H1 (cell line): ENCODE measurements around the gene UGGT1. TPM values are rescaled to one million over a fixed set of nuclear protein-coding genes. Genes with fewer than 3 reads are reported as not detected.

Experiments
- CTCF ChIA-PET: fragments of 300-600 bp; sonication (Branson Sonifier 250); formaldehyde crosslinking; loops from one replicate; lab custom pipeline; 2021; ENCODE audit not compliant: partially characterized antibody; lab: Charles Lee
- POLR2A ChIA-PET: fragments of 300-600 bp; sonication (Branson Sonifier 250); formaldehyde crosslinking; loops from one replicate; lab custom pipeline; 2021; ENCODE audit warnings: inconsistent platforms; ENCODE audit not compliant: partially characterized antibody; lab: Charles Lee
- DNase-seq, 2 experiments: peaks; one replicate each; pipeline versions ENCODE4 v3.0.0 to v3.0.0-alpha.2; 2010 to 2022; ENCODE audit warnings: low spot score in 2 of 2, low read depth in 1 of 2, mixed read lengths in 1 of 2
- FAIRE-seq: peaks from 2 replicates; lab custom pipeline; 2011; peaks lifted over from hg19 to GRCh38; lab: Jason Lieb, UNC
- H2AFZ ChIP-seq: 2 replicates; pipeline ENCODE4 v1.8.1; 2012; ENCODE audit warnings: low read length, inconsistent platforms
- H2AK5ac ChIP-seq: 2 replicates; pipeline ENCODE4 v1.6.1; 2013; ENCODE audit warnings: low read depth, low read length
- H2BK120ac ChIP-seq: replicated peaks from 2 replicates; pipeline ENCODE3; 2013; ENCODE audit warnings: low read depth, low read length, inconsistent platforms
- H2BK12ac ChIP-seq: 2 replicates; pipeline ENCODE4 v1.6.1; 2013; ENCODE audit warnings: low read depth, low read length
- H2BK15ac ChIP-seq: 2 replicates; pipeline ENCODE4 v1.6.1; 2013; ENCODE audit warnings: low read length
- H2BK20ac ChIP-seq: 2 replicates; pipeline ENCODE4 v1.6.1; 2013; ENCODE audit warnings: low read length
- H2BK5ac ChIP-seq: 2 replicates; pipeline ENCODE4 v1.6.1; 2013; ENCODE audit warnings: low read depth, low read length
- H3K14ac ChIP-seq: 2 replicates; pipeline ENCODE4 v1.6.1; 2013; ENCODE audit warnings: inconsistent platforms; ENCODE audit not compliant: insufficient read length
- H3K18ac ChIP-seq: 2 replicates; pipeline ENCODE4 v1.6.1; 2013; ENCODE audit warnings: low read length; ENCODE audit errors: extremely low read depth
- H3K23ac ChIP-seq: 2 replicates; pipeline ENCODE4 v1.6.1; 2013; ENCODE audit warnings: inconsistent platforms; ENCODE audit not compliant: insufficient read length
- H3K23me2 ChIP-seq: 2 replicates; pipeline ENCODE4 v1.6.1; 2013; ENCODE audit warnings: low read depth, low read length
- H3K27ac ChIP-seq: 2 replicates; pipeline ENCODE4 v1.6.1; 2011; ENCODE audit warnings: low read depth, low read length, inconsistent platforms
- H3K27me3 ChIP-seq, 4 experiments: replicated peaks in 1 of 4; 1 replicate in 1 of 4; 2 replicates in 3 of 4; pipeline versions ENCODE4 v1.6.1 to v1.8.1; 2011 to 2013; ENCODE audit warnings: low read length in 3 of 4, mild to moderate bottlenecking in 3 of 4, inconsistent platforms in 2 of 4, mixed read lengths in 2 of 4, moderate library complexity in 1 of 4; ENCODE audit not compliant: control insufficient read depth in 3 of 4, insufficient read depth in 3 of 4; ENCODE audit errors: extremely low read depth in 1 of 4
- H3K36me3 ChIP-seq, 4 experiments: 2 replicates each; pipeline versions ENCODE4 v1.6.1 to v1.8.1; 2011 to 2013; ENCODE audit warnings: mild to moderate bottlenecking in 4 of 4, low read length in 3 of 4, moderate library complexity in 2 of 4, control low read depth in 1 of 4, inconsistent platforms in 1 of 4; ENCODE audit not compliant: insufficient read depth in 4 of 4, control insufficient read depth in 2 of 4
- H3K4ac ChIP-seq: replicated peaks from 2 replicates; pipeline ENCODE3; 2013; ENCODE audit warnings: low read length, low read depth, mixed read lengths, inconsistent platforms; ENCODE audit not compliant: insufficient read length
- H3K4me1 ChIP-seq, 4 experiments: replicated peaks in 1 of 4; 1 replicate in 1 of 4; 2 replicates in 3 of 4; pipeline versions ENCODE4 v1.6.1 to v1.8.1; 2011 to 2013; ENCODE audit warnings: low read length in 3 of 4, inconsistent platforms in 2 of 4, mixed read lengths in 1 of 4; ENCODE audit not compliant: insufficient read depth in 4 of 4, control insufficient read depth in 3 of 4
- H3K4me2 ChIP-seq, 2 experiments: 2 replicates each; pipeline versions ENCODE4 v1.6.1 to v1.8.1; 2011 to 2013; ENCODE audit warnings: low read depth in 2 of 2, low read length in 2 of 2, control low read depth in 1 of 2, inconsistent platforms in 1 of 2, mild to moderate bottlenecking in 1 of 2; ENCODE audit not compliant: insufficient read depth in 1 of 2
- H3K4me3 ChIP-seq, 4 experiments: fragments of 200-600, 300-600 bp in 1 of 4; sonication (generic), shearing (Covaris generic), sonication (Bioruptor Twin) in 1 of 4; 2 replicates each; pipeline versions ENCODE4 v1.5.1 to v1.8.1; 2011 to 2016; ENCODE audit warnings: low read length in 4 of 4, low read depth in 3 of 4, control low read depth in 2 of 4, inconsistent platforms in 2 of 4, mild to moderate bottlenecking in 2 of 4, mixed read lengths in 1 of 4, moderate library complexity in 1 of 4; ENCODE audit not compliant: insufficient read depth in 2 of 4; ENCODE audit errors: extremely low read depth in 1 of 4
- H3K56ac ChIP-seq: replicated peaks from 2 replicates; pipeline ENCODE3; 2013; ENCODE audit warnings: low read depth, mild to moderate bottlenecking, mixed read lengths, low read length, inconsistent platforms; ENCODE audit not compliant: insufficient read length
- H3K79me1 ChIP-seq: 2 replicates; pipeline ENCODE4 v1.6.1; 2013; ENCODE audit warnings: low read depth, low read length, control low read depth
- H3K79me2 ChIP-seq, 2 experiments: 2 replicates each; pipeline versions ENCODE4 v1.6.1 to v1.8.1; 2012 to 2013; ENCODE audit warnings: low read length in 2 of 2, mild to moderate bottlenecking in 2 of 2, inconsistent platforms in 1 of 2; ENCODE audit not compliant: insufficient read depth in 2 of 2, control insufficient read depth in 1 of 2
- H3K9ac ChIP-seq, 4 experiments: replicated peaks in 1 of 4; 1 replicate in 1 of 4; 2 replicates in 3 of 4; pipeline versions ENCODE4 v1.6.1 to v1.8.1; 2011 to 2013; ENCODE audit warnings: low read depth in 3 of 4, low read length in 3 of 4, control low read depth in 2 of 4, mild to moderate bottlenecking in 2 of 4, moderate library complexity in 2 of 4, inconsistent platforms in 1 of 4; ENCODE audit errors: extremely low read depth in 1 of 4
- H3K9me3 ChIP-seq, 2 experiments: 2 replicates each; pipeline versions ENCODE4 v1.6.1 to v1.8.1; 2012 to 2013; ENCODE audit warnings: mild to moderate bottlenecking in 2 of 2, moderate library complexity in 2 of 2, control low read depth in 1 of 2, inconsistent platforms in 1 of 2, low read depth in 1 of 2, low read length in 1 of 2, mixed read lengths in 1 of 2; ENCODE audit not compliant: insufficient read depth in 2 of 2
- H4K20me1 ChIP-seq, 2 experiments: replicated peaks in 1 of 2; 2 replicates each; pipeline versions ENCODE3 to v1.8.1; 2011 to 2013; ENCODE audit warnings: inconsistent platforms in 2 of 2, low read length in 2 of 2, mild to moderate bottlenecking in 1 of 2; ENCODE audit not compliant: insufficient read depth in 2 of 2, control insufficient read depth in 1 of 2
- H4K5ac ChIP-seq: 2 replicates; pipeline ENCODE4 v1.6.1; 2013; ENCODE audit warnings: low read length, low read depth, mixed read lengths, inconsistent platforms; ENCODE audit not compliant: insufficient read length
- H4K8ac ChIP-seq: 2 replicates; pipeline ENCODE4 v1.8.0; 2013; ENCODE audit warnings: mild to moderate bottlenecking, moderate library complexity, low read length, inconsistent platforms; ENCODE audit not compliant: insufficient read depth; ENCODE audit errors: extremely low read depth
- H4K91ac ChIP-seq: replicated peaks from 2 replicates; pipeline ENCODE3; 2013; ENCODE audit warnings: low read length, mixed read lengths, inconsistent platforms; ENCODE audit not compliant: insufficient read length
- ASH2L ChIP-seq: fragments of 200-600, 300-600 bp; sonication (generic); IDR thresholded peaks from one replicate; pipeline ENCODE4 v1.7.1; 2017; ENCODE audit warnings: low read length
- BRCA1 ChIP-seq: IDR thresholded peaks from 2 replicates; pipeline ENCODE4 v1.6.1; 2012; ENCODE audit warnings: low read depth, low read length, improper control_type of control experiment
- KDM4A ChIP-seq: IDR thresholded peaks from one replicate; pipeline ENCODE4 v1.7.1; 2012; ENCODE audit warnings: low read depth, mild to moderate bottlenecking, moderate library complexity, low read length, inconsistent platforms; ENCODE audit not compliant: severe bottlenecking
- KDM5A ChIP-seq: fragments of 200-600 bp; IDR thresholded peaks from 2 replicates; pipeline ENCODE4 v1.7.1; 2012; ENCODE audit warnings: mild to moderate bottlenecking, low read length, inconsistent platforms, mixed read lengths
- MAFK ChIP-seq: IDR thresholded peaks from 2 replicates; pipeline ENCODE4 v1.6.1; 2012; ENCODE audit warnings: low read depth, mild to moderate bottlenecking, improper control_type of control experiment, low read length
- NANOG ChIP-seq: IDR thresholded peaks from 2 replicates; pipeline ENCODE4 v1.6.1; 2011; ENCODE audit warnings: low read length, low read depth, mild to moderate bottlenecking, inconsistent platforms; ENCODE audit not compliant: insufficient read depth, poor library complexity, severe bottlenecking
- SIRT6 ChIP-seq: IDR thresholded peaks from one replicate; pipeline ENCODE4 v1.7.1; 2012; ENCODE audit warnings: low read length, inconsistent platforms
- WGBS, 2 experiments: shearing (Covaris generic) in 1 of 2; methylation state at CpG; one replicate each; pipeline versions ENCODE4 v1.1.6 to v1.1.7; 2013 to 2015; ENCODE audit warnings: low lambda C conversion rate in 2 of 2, mixed read lengths in 2 of 2, inconsistent platforms in 1 of 2, low coverage in 1 of 2, missing lambda C conversion rate in 1 of 2; ENCODE audit not compliant: insufficient replicate concordance in 2 of 2, insufficient coverage in 1 of 2, insufficient read length in 1 of 2; ENCODE audit errors: extremely low coverage in 1 of 2, missing lambda C conversion rate in 1 of 2; 5-methylcytosine and 5-hydroxymethylcytosine counted together
- polyA plus RNA-seq, 7 experiments: library from polyadenylated mRNA; depleted of rRNA in 3 of 7; stranded (reverse) in 5 of 7; unstranded in 2 of 7; fragments of >200 nt in 5 of 7; fragments of 200-250 nt in 2 of 7; gene quantifications; 1 replicate in 5 of 7; 2 replicates in 1 of 7; 4 replicates in 1 of 7; pipeline versions ENCODE4 v1.2.1 to v1.2.3, GENCODE V29; 2011 to 2013; ENCODE audit warnings: missing spikeins in 2 of 7, mixed read lengths in 2 of 7
- total RNA-seq: library from RNA; stranded (reverse); fragmentation: NEBNext Ultra II Directional; extraction: Animal tissue kit (Norgen Biotek cat#: 25700); gene quantifications from 2 replicates; pipeline ENCODE4 v1.2.1, GENCODE V29; 2021

UGGT1 gene
- total and polyA plus RNA-seq, 2 of the 8 experiments (the other 6 are each of a cell fraction or from before 2014, with no cell fraction given) = 14.9 to 57.3 TPM

GRCh38 chr2:128093762-128094161, 2.8 kb downstream of the UGGT1 start:
- peaks cover 0 to 9% (median 2%) of the 10 kb centered on the region in 4 experiments; a peak in 4 of 8 replicates for H3K36me3 ChIP-seq
- H3K4me3 ChIP-seq = no peak overlapping the region
- no peak overlapping the region for H3K56ac ChIP-seq
- no peak overlapping the region for H3K18ac ChIP-seq
- CTCF ChIA-PET = interaction anchor here (1.6 kb wide), 1 partner anchor 30 kb away, joined by 4 read pairs; no protein-coding TSS in a partner anchor
- H3K9ac ChIP-seq = no peak overlapping the region
- no peak overlapping the region for H2BK5ac ChIP-seq
- no peak overlapping the region for H3K4ac ChIP-seq
- H3K23me2 ChIP-seq = 0 out of 2 replicates have a peak, but pooled peaks cover 3% of the 10 kb centered on the region
- no peak overlapping the region for H3K27ac ChIP-seq
- no peak for TF ChIP-seq KDM5A
- TF ChIP-seq NANOG = no peak
- TF ChIP-seq MAFK = no peak
- no peak for TF ChIP-seq SIRT6
- no peak for TF ChIP-seq ASH2L
- TF ChIP-seq KDM4A = no peak
- TF ChIP-seq BRCA1 = no peak
- TF ChIP-seq, all 59 proteins: peak for 0
- H2BK15ac ChIP-seq = no peak overlapping the region
- no peak overlapping the region for H3K14ac ChIP-seq
- peaks cover 3 to 4% of the 10 kb centered on the region in 2 experiments for H4K20me1 ChIP-seq
- H4K8ac ChIP-seq = no peak overlapping the region
- no peak overlapping the region for H2AFZ ChIP-seq
- H4K91ac ChIP-seq = no peak overlapping the region
- H2AK5ac ChIP-seq = no peak overlapping the region
- WGBS, 2 experiments = 80% methylated on average over 5 of the region's 5 CpGs; no CpG with 5 or more reads in 1 of the 2 experiments
- POLR2A ChIA-PET = no interaction called here
- H3K79me1 ChIP-seq = peaks cover 5% of the 10 kb centered on the region; the same call in 1 of the 2 replicates
- no peaks in the 10 kb centered on the region for H3K27me3 ChIP-seq
- no peak overlapping the region for H4K5ac ChIP-seq
- H2BK120ac ChIP-seq = no peak overlapping the region
- H3K9me3 ChIP-seq = no peaks in the 10 kb centered on the region
- FAIRE-seq (no peak), DNase-seq (no peak)
- H3K23ac ChIP-seq = no peak overlapping the region
- H2BK12ac ChIP-seq = no peak overlapping the region
- H2BK20ac ChIP-seq = no peak overlapping the region
- no peaks in the 10 kb centered on the region for H3K4me1 ChIP-seq
- peaks cover 12 to 56% of the 10 kb centered on the region in 2 experiments for H3K79me2 ChIP-seq
- no peak overlapping the region for H3K4me2 ChIP-seq
